ENCODE results near the gene RAPGEF4. TPM values are rescaled to one million over a fixed set of nuclear protein-coding genes. Genes with fewer than 3 reads are reported as not detected.
"Not testable (repeated sequence)": the region's sequence is repeated elsewhere in the genome, so short reads cannot be mapped to it uniquely, and the experiment has no call there.

RAPGEF4 gene
- total RNA-seq, 1 donor from 2014 or later, result 0.73 TPM

- intact Hi-C loops (cut with micrococcal nuclease), result no loop called here
Observed at GRCh38 chr2:172725746-172726145, 9.9 kb upstream of the RAPGEF4 start.

GRCh38 chr2:172726172-172726735 is 9.4 kb upstream of the RAPGEF4 start:
- intact Hi-C loops (cut with micrococcal nuclease), result no loop called here

DNA sequence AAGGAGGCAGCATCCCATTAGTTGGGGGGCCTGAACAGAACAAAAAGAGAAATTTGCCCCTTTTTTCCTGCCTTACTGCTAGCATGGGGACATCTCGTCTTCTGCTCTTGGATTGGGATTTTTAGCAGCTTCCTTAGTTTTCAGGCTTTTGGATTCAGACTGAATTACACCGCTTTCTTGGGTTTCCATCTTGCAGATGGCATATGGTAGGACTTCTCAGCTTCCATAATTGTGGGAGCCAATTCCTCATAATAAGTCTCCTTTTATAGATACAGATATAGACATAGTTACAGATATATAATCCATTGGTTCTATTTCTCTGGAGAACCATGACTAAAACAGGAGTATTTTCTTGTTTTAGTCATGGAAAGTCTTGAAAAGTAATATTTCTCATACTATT is 5.2 kb upstream of the RAPGEF4 start:
- intact Hi-C loops (cut with micrococcal nuclease), result no loop called here

DNA sequence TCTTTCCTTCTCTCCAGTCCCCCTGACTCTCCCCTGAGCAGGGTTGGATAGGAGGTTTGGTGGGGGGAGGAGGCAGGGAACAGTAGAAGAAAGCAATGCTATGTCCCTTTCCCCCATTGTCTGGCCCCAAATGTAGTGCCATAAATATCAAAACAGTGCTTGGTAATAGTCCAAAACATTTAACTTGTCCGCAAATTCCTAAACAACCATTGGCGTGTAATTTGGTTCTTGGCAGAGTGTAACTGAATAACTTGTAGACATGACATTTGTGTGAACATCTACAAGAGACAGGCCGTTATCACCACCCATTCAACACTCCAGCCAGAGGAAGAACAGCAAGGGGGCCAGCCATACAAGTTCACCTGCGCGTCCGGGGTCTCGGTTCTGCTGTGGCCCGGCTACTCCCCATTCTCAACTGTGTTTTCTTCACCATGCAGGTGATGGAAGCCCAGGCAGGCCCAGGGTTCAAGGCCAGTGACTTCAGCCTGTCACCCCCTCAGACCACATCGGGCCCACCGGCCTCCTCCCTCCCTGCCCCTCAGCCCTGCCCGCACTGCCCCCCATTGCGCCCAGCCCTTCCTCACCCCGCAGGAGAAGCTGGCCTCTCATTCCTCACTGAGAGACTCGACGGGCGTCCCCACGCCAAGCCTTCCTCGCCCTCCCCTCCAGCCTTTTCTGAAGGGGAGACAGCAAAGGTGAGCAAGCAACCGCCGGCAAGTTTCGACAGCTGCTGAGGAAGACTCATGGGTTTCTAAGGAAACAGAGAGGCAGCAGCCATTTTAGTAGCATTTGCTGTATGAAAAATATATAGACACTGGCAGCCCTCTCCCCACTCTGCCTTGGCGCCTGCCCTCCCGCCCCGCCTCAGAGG is 699 bp upstream of the RAPGEF4 start:
- intact Hi-C loops (cut with micrococcal nuclease), result no loop called here

DNA sequence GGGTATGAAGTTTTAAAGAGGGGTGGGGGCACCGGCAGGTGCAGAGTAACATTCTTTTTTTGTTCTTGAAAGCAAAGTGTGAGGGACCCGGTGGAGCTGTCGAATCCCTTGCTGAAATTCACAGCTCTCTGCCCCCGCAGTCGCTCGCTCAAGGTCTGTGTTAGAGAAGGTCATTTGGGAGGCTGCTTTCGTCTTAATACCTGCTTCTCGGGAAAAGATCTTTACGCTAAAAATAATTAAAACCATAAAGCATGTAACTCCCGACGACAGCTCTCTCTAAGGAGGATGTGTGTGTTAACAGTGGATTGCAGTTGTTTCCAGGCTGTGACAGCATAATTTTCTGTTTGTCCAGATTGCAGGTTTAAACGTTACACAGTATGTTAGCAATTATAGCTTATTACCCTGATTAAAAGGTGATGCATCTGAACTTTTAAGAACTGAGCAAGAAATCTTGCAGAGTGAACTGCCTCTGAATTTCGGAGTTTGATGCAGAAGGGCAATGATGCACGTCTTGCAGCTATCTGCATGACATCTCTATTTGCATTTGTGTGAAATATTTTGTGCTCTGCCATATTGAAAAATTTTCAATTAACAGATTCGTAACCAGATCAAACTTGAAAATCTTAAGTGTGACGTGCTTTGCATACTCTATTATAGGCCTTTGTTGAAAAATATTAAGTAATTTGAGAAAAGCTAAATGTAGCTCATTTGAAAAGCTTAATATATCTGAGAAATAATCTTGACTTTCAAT is 954 bp downstream of the RAPGEF4 start:
- intact Hi-C loops (cut with micrococcal nuclease), result no loop called here

- intact Hi-C loops (cut with micrococcal nuclease), result no loop called here
Observed at GRCh38 chr2:172739661-172740266, 4.1 kb downstream of the RAPGEF4 start.

GRCh38 chr2:172740856-172741255 is 5.2 kb downstream of the RAPGEF4 start:
- intact Hi-C loops (cut with micrococcal nuclease), result no loop called here

DNA sequence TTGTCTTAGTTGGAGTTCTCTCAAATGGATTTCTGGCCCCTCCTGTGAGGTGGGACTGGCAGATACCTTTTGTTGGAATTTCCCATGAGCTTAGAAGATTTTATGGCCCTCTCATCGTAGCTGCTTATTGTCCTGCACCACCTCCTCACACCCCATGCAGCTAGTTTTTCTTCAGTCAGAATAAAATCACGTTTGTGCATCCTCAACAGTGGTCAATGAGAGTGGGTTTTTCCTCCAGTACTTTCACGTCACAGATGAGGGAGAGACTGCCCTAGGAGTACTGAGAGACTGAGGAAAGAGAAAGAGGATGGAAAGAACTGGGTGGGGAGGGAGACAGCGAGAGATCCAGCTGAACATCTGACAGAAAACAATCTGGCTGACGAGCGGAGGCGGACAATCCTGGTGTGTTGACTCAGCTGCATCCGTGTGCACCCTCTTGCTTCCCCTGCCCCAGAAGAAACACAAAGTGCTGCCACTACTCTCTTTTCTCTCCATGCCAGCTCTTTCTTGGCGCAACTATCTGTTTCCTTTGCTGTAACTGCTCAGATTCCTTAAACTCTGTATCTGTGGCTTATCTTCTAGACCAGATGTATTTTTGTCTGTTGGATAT is 7.4 kb downstream of the RAPGEF4 start:
- intact Hi-C loops (cut with micrococcal nuclease), result no loop called here

- intact Hi-C loops (cut with micrococcal nuclease), result no loop called here
Observed at GRCh38 chr2:172743898-172744297, 8.3 kb downstream of the RAPGEF4 start.

GRCh38 chr2:172745636-172746035 is 10.0 kb downstream of the RAPGEF4 start:
- intact Hi-C loops (cut with micrococcal nuclease), result no loop called here

GRCh38 chr2:172748543-172748942 is 12.9 kb downstream of the RAPGEF4 start:
- intact Hi-C loops (cut with micrococcal nuclease), result not testable (repeated sequence)

DNA sequence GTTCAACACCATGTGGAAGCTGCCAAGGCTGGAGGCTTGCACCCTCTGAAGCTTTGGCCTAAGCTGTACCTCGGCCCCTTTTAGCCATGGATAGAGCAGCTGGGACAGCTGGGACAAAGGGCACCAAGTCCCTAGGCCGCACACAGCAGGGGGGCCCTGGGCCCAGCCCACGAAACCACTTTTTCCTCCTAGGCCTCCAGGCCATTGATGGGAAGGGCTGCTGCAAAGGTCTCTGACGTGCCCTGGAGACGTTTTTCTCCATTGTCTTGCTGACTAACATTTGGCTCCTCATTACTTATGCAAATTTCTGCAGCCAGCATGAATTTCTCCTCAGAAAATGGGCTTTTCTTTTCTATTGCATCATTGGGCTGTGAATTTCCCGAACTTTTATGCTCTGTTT is 13.7 kb downstream of the RAPGEF4 start:
- intact Hi-C loops (cut with micrococcal nuclease), result no loop called here

- intact Hi-C loops (cut with micrococcal nuclease), result no loop called here
Observed at GRCh38 chr2:172751564-172751963, 15.9 kb downstream of the RAPGEF4 start.

GRCh38 chr2:172753610-172754009 is 18.0 kb downstream of the RAPGEF4 start:
- intact Hi-C loops (cut with micrococcal nuclease), result no loop called here

DNA sequence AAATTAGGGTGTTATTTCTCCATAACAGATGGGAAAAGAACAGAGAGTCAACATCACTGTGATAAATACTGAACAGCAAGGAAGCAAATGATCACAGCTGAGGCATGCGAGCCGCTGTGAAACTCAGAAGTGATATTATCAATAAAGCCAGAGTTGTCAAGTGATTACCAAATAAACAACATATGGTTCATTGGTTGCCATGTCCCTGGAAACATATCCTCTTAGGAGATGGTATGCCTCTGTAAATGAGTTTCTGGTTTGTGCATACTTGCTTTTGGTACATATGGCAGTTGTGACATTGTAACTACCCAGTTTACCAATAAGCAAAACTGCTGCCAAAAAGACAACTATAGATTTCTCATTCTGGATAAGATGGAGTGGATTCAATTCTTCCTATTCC is 23.8 kb downstream of the RAPGEF4 start:
- intact Hi-C loops (cut with micrococcal nuclease), result no loop called here

DNA sequence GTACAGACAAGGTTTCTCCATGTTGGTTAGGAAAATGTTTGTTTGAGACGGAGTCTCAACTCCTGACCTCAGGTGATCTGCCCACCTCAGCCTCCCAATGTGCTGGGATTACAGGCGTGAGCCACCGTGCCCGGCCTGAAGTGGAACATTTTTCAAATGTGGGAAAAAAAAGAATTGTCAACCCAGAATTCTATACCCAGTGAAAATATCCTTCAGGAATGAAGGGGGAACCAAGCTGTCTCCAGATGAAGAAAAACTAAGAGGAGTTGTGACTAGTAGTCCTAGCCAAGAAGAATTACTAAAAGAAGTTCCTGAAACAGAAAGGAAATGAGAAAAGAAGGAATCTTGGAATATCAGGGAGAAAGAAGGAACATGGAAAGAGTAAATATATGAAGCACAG is 25.7 kb downstream of the RAPGEF4 start:
- intact Hi-C loops (cut with micrococcal nuclease), result no loop called here

GRCh38 chr2:172762574-172762973 is 26.9 kb downstream of the RAPGEF4 start:
- intact Hi-C loops (cut with micrococcal nuclease), result no loop called here

GRCh38 chr2:172763079-172763478 is 27.4 kb downstream of the RAPGEF4 start:
- intact Hi-C loops (cut with micrococcal nuclease), result no loop called here

GRCh38 chr2:172765662-172766061 is 30.0 kb downstream of the RAPGEF4 start:
- intact Hi-C loops (cut with micrococcal nuclease), result no loop called here

GRCh38 chr2:172768401-172768800 is 32.8 kb downstream of the RAPGEF4 start:
- intact Hi-C loops (cut with micrococcal nuclease), result no loop called here

GRCh38 chr2:172769879-172770278 is 34.2 kb downstream of the RAPGEF4 start:
- intact Hi-C loops (cut with micrococcal nuclease), result no loop called here
